Upper lobe of left lung (tissue), 6 donors: ENCODE data around the gene TNKS2. TPM values are rescaled to one million over a fixed set of nuclear protein-coding genes. Genes with fewer than 3 reads are reported as not detected.

Source experiments
- ATAC-seq, 2 donors: fragments of 200-7000 bp; cut with Tn5 transposase; one replicate each; pipeline ENCODE4 v1.9.1; 2022; ENCODE audit warnings: mild to moderate bottlenecking in 2 of 2, moderate library complexity in 2 of 2; ENCODE audit not compliant: low FRiP score in 2 of 2
- DNase-seq, 2 donors: peaks; one replicate each; pipeline ENCODE4 v3.0.0-alpha.2; 2019 to 2020
- H3K27ac ChIP-seq, 4 donors: fragments of 200-600 bp; sonication (generic); one replicate each; pipeline ENCODE4 v1.5.1; 2016 to 2019
- H3K27me3 ChIP-seq, 4 donors: fragments of 200-600 bp; sonication (generic); one replicate each; pipeline ENCODE4 v1.5.1; 2017 to 2019
- H3K36me3 ChIP-seq, 4 donors: fragments of 200-600 bp; sonication (generic); one replicate each; pipeline ENCODE4 v1.5.1; 2016 to 2019
- H3K4me1 ChIP-seq, 4 donors: fragments of 200-600 bp; sonication (generic); one replicate each; pipeline ENCODE4 v1.5.1; 2018 to 2019
- H3K4me3 ChIP-seq, 4 donors: fragments of 200-600 bp; sonication (generic); one replicate each; pipeline ENCODE4 v1.5.1; 2017 to 2019; ENCODE audit warnings: mild to moderate bottlenecking in 2 of 4, moderate library complexity in 1 of 4
- H3K9me3 ChIP-seq, 4 donors: fragments of 200-600 bp; sonication (generic); one replicate each; pipeline ENCODE4 v1.5.1; 2018 to 2019
- EP300 ChIP-seq, 4 donors: sonication (generic); formaldehyde crosslinking; IDR thresholded peaks; one replicate each; pipeline ENCODE4 v1.5.1; 2017; ENCODE audit warnings: antibody characterized with exemption in 4 of 4, control low read depth in 2 of 4
- POLR2A ChIP-seq, 4 donors: fragments of 450-650 bp; IDR thresholded peaks; one replicate each; pipeline ENCODE4 v1.5.1; 2016 to 2017; ENCODE audit warnings: antibody characterized with exemption in 4 of 4, mild to moderate bottlenecking in 2 of 4
- POLR2AphosphoS5 ChIP-seq, 2 donors: sonication (generic); formaldehyde crosslinking; IDR thresholded peaks; one replicate each; pipeline ENCODE4 v1.5.1; 2017; ENCODE audit warnings: antibody characterized with exemption in 2 of 2
- WGBS, 2 donors: methylation state at CpG; one replicate each; pipeline ENCODE4 v1.1.5; 2017 to 2018; 5-methylcytosine and 5-hydroxymethylcytosine counted together
- total RNA-seq, 6 donors: library from RNA; depleted of rRNA in 4 of 6; stranded (reverse); fragments of >200 nt in 4 of 6; gene quantifications; one replicate each; pipeline versions ENCODE4 v1.1.0 to v1.2.1, GENCODE V29; 2016 to 2021
- TF ChIP-seq, protein P1 (sequence below), 6 experiments: fragments of 450-650 bp in 4 of 6; fragments of 200-600 bp in 2 of 6; sonication (generic) in 2 of 6; IDR thresholded peaks; one replicate each; pipeline ENCODE4 v1.5.1; 2016 to 2019; ENCODE audit warnings: antibody characterized with exemption in 6 of 6
- donor health status: DM: no; HTN: no; CAD: no; lungs with moderate emphysema.
- donor health status: DM: no; HTN: yes; CAD: no; lungs with severe emphysema.

TNKS2 gene
- total RNA-seq, 6 donors from 2014 or later, result 25.2 to 59.4 (median 37.3) TPM

DNA sequence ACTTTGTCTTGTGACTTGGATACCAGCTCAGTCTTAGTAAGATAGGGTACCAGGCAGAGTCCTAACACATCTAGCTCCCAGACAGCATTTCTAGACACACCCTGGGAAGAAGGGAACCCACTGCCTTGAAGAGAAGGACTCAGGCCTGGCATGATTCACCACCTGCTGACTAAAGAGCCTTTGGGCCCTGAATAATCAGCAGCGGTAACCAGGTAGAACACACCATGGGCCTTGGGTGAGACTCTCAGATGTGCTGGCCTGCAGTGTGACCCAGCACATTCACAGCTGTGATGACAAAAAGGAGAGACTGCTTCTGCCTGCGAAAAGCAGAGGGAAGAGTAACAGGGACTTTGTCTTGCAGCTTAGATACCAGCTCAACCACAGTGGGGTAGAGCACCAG lies 10.4 kb upstream of the TNKS2 start:
- H3K4me1 ChIP-seq, result no peaks in the 10 kb centered on the region
- ATAC-seq (no peak), DNase-seq (no peak)
- no peaks in the 10 kb centered on the region for H3K9me3 ChIP-seq
- no peaks in the 10 kb centered on the region for H3K27me3 ChIP-seq
- no peak overlapping the region for H3K4me3 ChIP-seq
- no peak overlapping the region for H3K27ac ChIP-seq
- TF ChIP-seq EP300 (IDR thresholded peaks at IDR 0.05), result no peak
- TF ChIP-seq POLR2AphosphoS5 (IDR thresholded peaks at IDR 0.05), result no peak
- no peak for TF ChIP-seq POLR2A (IDR thresholded peaks at IDR 0.05)
- TF ChIP-seq, protein P1, sequence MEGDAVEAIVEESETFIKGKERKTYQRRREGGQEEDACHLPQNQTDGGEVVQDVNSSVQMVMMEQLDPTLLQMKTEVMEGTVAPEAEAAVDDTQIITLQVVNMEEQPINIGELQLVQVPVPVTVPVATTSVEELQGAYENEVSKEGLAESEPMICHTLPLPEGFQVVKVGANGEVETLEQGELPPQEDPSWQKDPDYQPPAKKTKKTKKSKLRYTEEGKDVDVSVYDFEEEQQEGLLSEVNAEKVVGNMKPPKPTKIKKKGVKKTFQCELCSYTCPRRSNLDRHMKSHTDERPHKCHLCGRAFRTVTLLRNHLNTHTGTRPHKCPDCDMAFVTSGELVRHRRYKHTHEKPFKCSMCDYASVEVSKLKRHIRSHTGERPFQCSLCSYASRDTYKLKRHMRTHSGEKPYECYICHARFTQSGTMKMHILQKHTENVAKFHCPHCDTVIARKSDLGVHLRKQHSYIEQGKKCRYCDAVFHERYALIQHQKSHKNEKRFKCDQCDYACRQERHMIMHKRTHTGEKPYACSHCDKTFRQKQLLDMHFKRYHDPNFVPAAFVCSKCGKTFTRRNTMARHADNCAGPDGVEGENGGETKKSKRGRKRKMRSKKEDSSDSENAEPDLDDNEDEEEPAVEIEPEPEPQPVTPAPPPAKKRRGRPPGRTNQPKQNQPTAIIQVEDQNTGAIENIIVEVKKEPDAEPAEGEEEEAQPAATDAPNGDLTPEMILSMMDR (IDR thresholded peaks at IDR 0.05), result no peak
- no peaks in the 10 kb centered on the region for H3K36me3 ChIP-seq
- 90 to 97% methylated on average over 2 of the region's 2 CpGs for WGBS, 2 donors

DNA sequence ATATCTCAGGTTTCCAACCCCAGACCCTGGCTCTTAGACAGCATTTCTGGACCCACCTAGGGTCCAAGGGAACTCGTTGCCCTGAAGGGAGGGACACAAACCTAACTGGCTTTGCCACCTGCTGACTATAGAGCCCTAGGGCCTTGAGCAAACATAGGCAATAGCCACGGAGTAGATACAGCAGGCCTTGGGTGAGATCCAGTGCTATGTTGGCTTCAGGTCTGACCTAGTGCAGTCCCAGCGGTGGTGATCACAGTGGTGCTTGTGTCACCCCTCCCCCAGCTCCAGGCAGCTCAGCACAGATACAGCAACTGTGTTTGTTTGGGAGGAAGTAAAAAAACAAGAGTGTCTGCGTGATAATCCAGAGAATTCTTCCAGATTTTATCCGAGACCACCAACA lies 9.7 kb upstream of the TNKS2 start:
- no peak for DNase-seq
- H3K9me3 ChIP-seq, result no peaks in the 10 kb centered on the region
- no peak overlapping the region for H3K27ac ChIP-seq
- no peaks in the 10 kb centered on the region for H3K4me1 ChIP-seq
- TF ChIP-seq, protein P1 (IDR thresholded peaks at IDR 0.05), result no peak
- TF ChIP-seq EP300 (IDR thresholded peaks at IDR 0.05) (no peak), POLR2A (IDR thresholded peaks at IDR 0.05) (no peak), POLR2AphosphoS5 (IDR thresholded peaks at IDR 0.05) (no peak)
- H3K36me3 ChIP-seq, result no peaks in the 10 kb centered on the region
- no peak overlapping the region for H3K4me3 ChIP-seq
- 72 to 83% methylated on average over 4 to 5 of the region's 5 CpGs for WGBS, 2 donors
- no peak for ATAC-seq
- H3K27me3 ChIP-seq, result no peaks in the 10 kb centered on the region

DNA sequence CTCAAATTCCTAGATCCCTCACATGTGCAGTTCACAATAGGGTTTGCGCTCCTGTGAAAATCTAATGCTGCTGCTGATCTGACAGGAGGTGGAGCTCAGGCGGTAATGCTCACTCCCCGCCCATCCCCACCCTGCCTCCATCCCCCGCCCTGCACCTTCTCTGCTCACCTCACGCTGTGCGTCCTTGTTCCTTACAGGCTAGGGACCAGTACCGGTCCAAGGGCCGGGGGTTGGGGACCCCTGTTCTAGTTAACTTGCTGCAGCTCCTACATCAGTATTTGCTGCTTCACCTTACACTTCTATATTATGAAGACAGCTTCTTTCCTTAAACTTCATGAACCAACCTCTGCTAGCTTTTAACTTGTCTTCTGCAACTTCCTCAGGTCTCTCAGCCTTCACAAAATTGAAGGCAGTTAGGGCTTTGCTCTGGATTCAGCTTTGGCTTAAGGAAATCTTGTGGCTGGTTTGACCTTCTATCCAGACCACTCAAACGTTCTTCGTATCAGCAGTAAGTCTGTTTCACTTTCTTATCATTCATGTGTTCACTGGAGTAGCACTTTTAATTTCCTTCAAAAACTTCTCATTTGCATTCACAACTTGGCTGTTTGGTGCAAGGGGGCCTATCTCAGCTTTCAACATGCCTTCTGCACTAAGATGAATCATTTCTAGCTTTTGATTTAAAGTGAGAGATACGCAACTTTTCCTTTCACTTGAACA lies 1.7 kb upstream of the TNKS2 start:
- H3K9me3 ChIP-seq, result no peaks in the 10 kb centered on the region
- ATAC-seq (peak in 1 of 2 donors; percentile 68), DNase-seq (peak in 1 of 2 donors; percentile 67)
- 17 to 21% methylated on average over 8 to 11 of the region's 11 CpGs for WGBS, 2 donors
- H3K27me3 ChIP-seq, result no peaks in the 10 kb centered on the region
- peaks cover 23 to 41% (median 33%) of the 10 kb centered on the region in 4 donors for H3K4me1 ChIP-seq
- H3K36me3 ChIP-seq, result peaks cover 0 to 2% (median 0%) of the 10 kb centered on the region in 4 donors
- H3K4me3 ChIP-seq, result peak overlapping the region; percentile 6 to 97 (median 92)
- no peak for TF ChIP-seq EP300 (IDR thresholded peaks at IDR 0.05)
- TF ChIP-seq, protein P1 (IDR thresholded peaks at IDR 0.05), result no peak
- TF ChIP-seq POLR2AphosphoS5 (IDR thresholded peaks at IDR 0.05), result no peak
- TF ChIP-seq POLR2A (IDR thresholded peaks at IDR 0.05), result no peak
- peak overlapping the region; percentile 52 to 99 (median 96) for H3K27ac ChIP-seq

DNA sequence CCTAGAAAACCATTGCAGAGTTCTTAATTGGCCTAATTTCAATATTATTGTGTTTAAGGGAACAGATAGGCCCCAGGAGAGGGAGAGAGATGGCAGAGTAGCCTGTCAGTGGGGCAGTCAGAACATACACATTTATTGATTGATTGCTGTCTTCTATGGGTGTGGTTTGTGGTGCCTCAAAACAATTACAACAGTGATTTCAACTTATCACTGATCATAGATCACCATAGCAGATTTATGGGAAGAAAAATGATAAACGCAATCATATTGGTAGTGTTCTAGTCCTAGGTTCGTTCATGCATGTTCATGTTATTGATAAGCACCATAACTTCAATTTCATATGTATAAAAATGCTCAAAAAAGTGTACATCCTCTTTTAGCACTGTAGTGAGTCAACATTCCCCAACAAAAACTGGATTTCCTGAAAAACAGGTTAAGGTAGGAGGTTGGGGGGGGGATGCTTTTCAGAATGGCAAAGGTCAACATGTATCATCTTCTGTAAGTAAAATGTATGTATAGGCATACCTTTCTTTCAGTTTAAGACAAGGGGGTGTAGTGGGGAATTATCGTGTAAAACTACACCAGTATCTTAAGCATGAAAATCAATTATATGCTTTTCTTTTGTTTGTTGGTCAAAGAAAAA lies 1.1 kb upstream of the TNKS2 start:
- Histone ChIP-seq H3K4me3 (peak overlapping the region; percentile 6 to 97 (median 92)), H3K36me3 (peaks cover 0 to 2% (median 0%) of the 10 kb centered on the region in 4 donors), H3K27ac (peak overlapping the region; percentile 95 to 99 (median 98)), H3K9me3 (no peaks in the 10 kb centered on the region), H3K27me3 (no peaks in the 10 kb centered on the region), H3K4me1 (peaks cover 23 to 48% (median 36%) of the 10 kb centered on the region in 4 donors)
- DNase-seq, result no peak
- WGBS, 2 donors, result 50% methylated on average over 3 of the region's 3 CpGs
- TF ChIP-seq POLR2A (IDR thresholded peaks at IDR 0.05) (no peak), EP300 (IDR thresholded peaks at IDR 0.05) (no peak)
- no peak for ATAC-seq
